Smooth muscle cell of bladder (primary cell): Measurements from ENCODE around the gene PTPRH. TPM values are rescaled to one million over a fixed set of nuclear protein-coding genes. Genes with fewer than 3 reads are reported as not detected.

ENCODE experiments used
- total RNA-seq: library from RNA; depleted of rRNA; stranded (reverse); fragments of >200 nt; gene quantifications from 2 replicates; pipeline ENCODE4 v1.2.3, GENCODE V29; 2014

The PTPRH gene
- total RNA-seq = 2.1 and 5.5 TPM in 2 replicates

DNA sequence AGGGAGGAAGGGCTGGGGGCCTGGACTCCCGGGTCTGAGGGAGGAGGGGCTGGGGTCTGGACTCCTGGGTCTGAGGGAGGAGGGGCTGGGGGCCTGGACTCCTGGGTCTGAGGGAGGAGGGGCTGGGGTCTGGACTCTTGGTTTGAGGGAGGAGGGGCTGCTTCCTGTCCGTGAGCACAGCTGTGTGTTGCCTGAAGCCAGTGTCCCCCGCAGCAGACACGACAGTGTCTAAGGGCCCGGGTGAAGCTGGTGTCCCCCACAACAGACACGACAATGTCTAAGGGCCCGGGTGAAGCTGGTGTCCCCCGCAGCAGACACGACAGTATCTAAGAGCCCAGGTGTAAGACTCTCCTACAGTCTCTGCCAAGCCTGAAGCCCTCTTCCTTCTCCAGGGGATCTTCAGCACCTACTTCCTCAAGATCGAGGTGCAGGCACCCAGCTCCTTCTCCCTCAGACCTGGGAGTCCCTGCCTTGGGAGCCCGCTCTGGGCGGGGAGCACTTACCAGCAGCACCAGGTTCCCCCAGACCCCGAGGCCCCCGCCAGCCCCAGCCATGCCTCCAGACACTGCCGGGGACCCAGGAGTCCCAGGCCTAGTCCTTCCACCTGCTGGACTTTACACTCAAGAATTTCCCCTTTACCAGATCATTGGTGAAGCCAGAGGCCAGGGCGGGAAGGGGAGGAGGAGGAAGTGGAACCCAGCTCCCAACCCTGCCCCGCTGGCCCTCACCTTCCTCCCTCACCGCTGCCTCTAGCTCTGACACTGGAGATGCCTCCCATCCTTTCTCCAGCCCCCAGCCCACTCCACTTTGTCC lies at the start of gene PTPRH:
Gene PTPRH, minus strand, starts transcription at position 622 of the 813 bp plus-strand sequence. Its CDS starts 68 bp downstream, at position 554.

GRCh38 chr19:55228403-55229031 lies 19.2 kb upstream of the PTPRH start, which contains the start of gene TMEM86B:
Gene TMEM86B (minus strand): TSS chr19:55228763. CDS start chr19:55228741, 22 bp downstream.

GRCh38 chr19:55179606-55180484 lies 29.5 kb downstream of the PTPRH start, which contains the start of gene SYT5:
Gene SYT5 (minus strand): TSS chr19:55180289. CDS start chr19:55179041, 1,248 bp downstream.

DNA sequence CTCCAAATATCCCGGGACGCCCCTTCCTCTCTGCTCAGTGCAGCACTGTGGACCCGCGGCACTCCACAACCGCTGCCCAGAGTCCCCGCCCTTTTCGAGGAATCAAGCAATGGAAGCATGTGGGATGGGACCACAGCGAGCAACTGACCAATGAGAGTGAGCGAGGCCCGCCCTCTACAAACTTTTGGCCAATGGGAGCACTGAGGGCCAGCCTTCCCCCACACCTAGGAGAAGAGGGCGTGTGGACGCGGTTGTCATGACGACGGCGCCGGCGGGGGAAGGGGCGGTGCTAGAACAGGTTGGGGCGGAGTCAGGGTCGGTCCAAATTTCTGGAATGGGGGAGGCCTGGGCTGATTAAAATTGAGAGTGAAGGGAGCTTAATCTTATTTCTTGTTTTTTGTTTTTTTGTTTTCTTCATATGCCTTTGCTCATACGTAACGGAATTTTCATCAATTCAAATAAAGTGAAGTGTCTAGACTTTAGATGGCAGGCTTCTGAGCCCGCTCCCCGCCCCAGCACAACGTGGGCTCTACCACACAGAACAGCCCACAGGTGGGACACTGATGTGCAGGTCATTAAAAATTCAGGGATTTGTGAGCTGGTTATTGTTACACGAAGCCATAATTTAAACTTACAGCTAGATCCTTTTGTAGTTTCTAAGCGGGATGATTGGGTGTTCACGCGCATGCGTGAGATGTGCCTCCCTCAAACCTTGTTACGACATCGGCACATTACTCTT lies 42.6 kb downstream of the PTPRH start, which contains the start of gene DNAAF3:
Gene DNAAF3, minus strand, starts transcription at position 84 of the 739 bp plus-strand sequence. CDS start 200 bp downstream, outside the sequence.

DNA sequence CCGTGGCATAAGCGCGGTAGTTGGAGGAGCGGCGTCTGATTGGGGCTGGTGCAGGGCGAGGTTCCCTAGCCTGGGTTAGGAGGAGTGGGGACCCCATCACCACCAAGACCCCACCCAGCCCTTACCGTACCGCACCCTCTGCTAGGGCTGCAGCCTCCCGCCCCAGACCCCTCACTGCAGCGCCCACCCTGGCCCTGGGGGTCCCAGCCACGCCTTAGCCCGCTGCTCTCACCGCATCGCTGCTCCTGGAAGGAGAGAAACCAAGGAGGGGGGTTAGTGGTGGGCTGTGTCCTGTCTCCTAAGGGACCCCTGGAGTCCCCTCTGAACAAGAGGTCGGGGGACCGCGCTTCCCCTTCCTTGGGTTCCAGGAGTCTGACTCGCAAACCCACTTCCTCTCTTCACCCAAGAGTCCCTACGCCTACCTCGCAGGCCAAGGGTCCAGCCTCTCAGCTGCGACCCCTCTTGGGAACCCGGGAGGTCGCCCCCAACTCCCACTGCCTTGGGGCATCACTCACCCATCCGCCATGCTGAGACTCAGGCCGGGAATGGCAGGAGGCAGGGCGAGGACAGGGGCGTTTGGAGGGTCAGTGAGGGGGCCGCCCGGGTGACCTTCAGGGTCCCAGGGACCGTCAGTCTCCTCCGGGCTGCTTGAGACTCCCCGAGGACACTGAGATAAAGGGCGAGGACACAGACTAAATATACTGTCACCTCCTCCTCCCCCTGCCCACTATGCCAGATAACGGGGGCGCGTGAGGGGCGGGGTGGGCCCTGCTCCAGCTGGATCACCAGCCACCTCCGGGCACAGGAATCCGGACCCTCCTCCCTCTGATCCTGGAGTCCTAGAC lies 52.0 kb downstream of the PTPRH start, which contains the start of gene TNNI3:
Gene TNNI3, minus strand, starts transcription at position 669 of the 845 bp plus-strand sequence. Its CDS starts 143 bp downstream, at position 526.

DNA sequence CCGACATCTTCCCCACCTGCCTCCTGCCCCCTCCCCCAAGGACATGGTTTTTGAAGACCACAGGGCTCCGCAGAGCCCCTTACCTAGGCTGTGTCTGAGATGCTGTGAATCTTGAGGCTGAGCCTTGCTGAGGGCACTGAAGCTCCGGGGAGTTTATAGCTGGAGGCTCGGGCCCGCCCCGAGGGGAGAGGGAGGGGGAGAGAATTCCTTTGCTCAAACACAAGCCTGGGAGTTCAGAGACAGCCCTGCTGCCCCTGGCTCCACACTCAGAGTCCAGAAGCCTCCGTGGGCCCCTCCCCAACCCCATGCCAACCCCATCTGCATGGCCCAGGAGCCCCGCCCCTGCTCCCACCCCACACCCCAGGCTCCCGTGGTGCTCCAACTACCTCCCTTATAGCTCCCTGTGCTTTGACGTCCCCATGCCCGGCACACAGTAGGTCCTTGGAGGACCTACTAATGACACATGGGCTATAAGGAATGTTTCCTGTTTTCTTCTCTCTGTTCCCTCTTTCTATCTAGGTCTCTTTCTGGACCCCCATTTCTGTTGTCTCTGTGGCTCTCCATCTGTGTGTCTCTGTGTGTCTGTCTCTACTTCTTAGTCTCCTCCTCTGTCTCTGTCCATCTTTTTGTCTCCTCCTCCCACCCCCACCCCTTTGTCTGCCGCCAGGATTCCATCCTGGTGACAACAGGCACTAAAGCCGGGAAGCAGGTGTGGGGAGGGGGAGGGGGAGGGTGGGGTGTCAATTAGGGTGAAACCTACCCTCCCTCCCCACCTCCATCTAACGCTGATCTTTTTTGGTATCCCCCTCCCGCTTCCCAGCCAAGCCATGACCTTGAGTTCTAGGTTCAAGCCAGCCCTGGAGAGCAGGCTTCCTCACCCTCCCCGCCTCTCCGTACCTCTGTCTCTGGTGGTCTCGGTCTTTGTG lies 60.0 kb downstream of the PTPRH start, which contains the start of gene TNNT1:
Gene TNNT1, minus strand, starts transcription at position 129 of the 926 bp plus-strand sequence. CDS start 2,049 bp downstream, outside the sequence.

Other genes starting within 250 kb of the PTPRH start
- gene NLRP2, start 243.1 kb downstream of the PTPRH start, total RNA-seq = 0.14 TPM in 1 of 2 replicates, not detected in the other
- not detected in 2 replicates for gene GP6, start 171.2 kb downstream of the PTPRH start, total RNA-seq
- 4.6 and 8.7 TPM in 2 replicates for gene RDH13, start 146.4 kb downstream of the PTPRH start, total RNA-seq
- 0.09 and 0.85 TPM in 2 replicates for gene EPS8L1, start 133.6 kb downstream of the PTPRH start, total RNA-seq
- gene PPP1R12C, start 91.9 kb downstream of the PTPRH start, total RNA-seq = 23.8 and 26.1 TPM in 2 replicates
- 1.6 and 2.7 TPM in 2 replicates for gene TNNT1, start 60.3 kb downstream of the PTPRH start, total RNA-seq
- 0.18 TPM in 1 of 2 replicates, not detected in the other for gene TNNI3, start 51.8 kb downstream of the PTPRH start, total RNA-seq
- gene DNAAF3, start 42.9 kb downstream of the PTPRH start, total RNA-seq = 0.09 and 0.14 TPM in 2 replicates
- gene SYT5, start 29.2 kb downstream of the PTPRH start, total RNA-seq = under 0.01 and 0.09 TPM in 2 replicates
- 1.1 and 1.2 TPM in 2 replicates for gene TMEM86B, start 19.3 kb upstream of the PTPRH start, total RNA-seq
- gene PPP6R1, start 49.5 kb upstream of the PTPRH start, total RNA-seq = 17.2 and 26.1 TPM in 2 replicates
- 18.1 and 19.1 TPM in 2 replicates for gene HSPBP1, start 70.6 kb upstream of the PTPRH start, total RNA-seq
- gene BRSK1, start 74.5 kb upstream of the PTPRH start, total RNA-seq = 4.4 and 6.6 TPM in 2 replicates
- gene TMEM150B, start 115.8 kb upstream of the PTPRH start, total RNA-seq = not detected in 2 replicates
- gene KMT5C, start 130.4 kb upstream of the PTPRH start, total RNA-seq = 8.1 and 8.4 TPM in 2 replicates
- under 0.01 TPM in 1 of 2 replicates, not detected in the other for gene COX6B2, start 145.2 kb upstream of the PTPRH start, total RNA-seq
- not detected in 2 replicates for gene GARIN5B, start 153.8 kb upstream of the PTPRH start, total RNA-seq
- 5.4 and 8.0 TPM in 2 replicates for gene IL11, start 161.0 kb upstream of the PTPRH start, total RNA-seq
- gene TMEM190, start 167.3 kb upstream of the PTPRH start, total RNA-seq = 0.28 TPM in 1 of 2 replicates, not detected in the other
- gene TMEM238, start 174.8 kb upstream of the PTPRH start, total RNA-seq = 0.14 and 0.18 TPM in 2 replicates
- 239 and 254 TPM in 2 replicates for gene RPL28, start 176.4 kb upstream of the PTPRH start, total RNA-seq
- gene UBE2S, start 198.3 kb upstream of the PTPRH start, total RNA-seq = 26.6 and 57.3 TPM in 2 replicates
- gene SHISA7, start 233.8 kb upstream of the PTPRH start, total RNA-seq = not detected in 2 replicates